Effector memory CD8-positive, alpha-beta T cell (primary cell): Measurements from ENCODE around the gene STARD5.

Experiments used
- ATAC-seq: fragments of 150-1000 bp; cut with Tn5 transposase; replicated peaks from 2 replicates; pipeline ENCODE4 v1.10.0; 2021; ENCODE audit warnings: mild to moderate bottlenecking, moderate library complexity
- DNase-seq, 3 experiments: peaks; one replicate each; pipeline ENCODE4 v3.0.0; 2021
- H3K27ac Mint-ChIP-seq, 2 donors: one replicate each; pipeline ENCODE4 v1.8.0; 2022; ENCODE audit warnings: mild to moderate bottlenecking in 2 of 2, mixed read lengths in 2 of 2, moderate library complexity in 2 of 2
- H3K27me3 Mint-ChIP-seq, 2 donors: one replicate each; pipeline ENCODE4 v1.8.0; 2022; ENCODE audit warnings: mixed read lengths in 2 of 2
- H3K36me3 Mint-ChIP-seq: one replicate; pipeline ENCODE4 v1.8.0; 2022; ENCODE audit warnings: mild to moderate bottlenecking, moderate library complexity, mixed read lengths; ENCODE audit not compliant: insufficient read depth
- H3K4me1 Mint-ChIP-seq, 2 donors: one replicate each; pipeline ENCODE4 v1.8.0; 2022; ENCODE audit warnings: low read depth in 2 of 2, mixed read lengths in 2 of 2
- H3K4me3 Mint-ChIP-seq, 2 donors: one replicate each; pipeline ENCODE4 v1.8.0; 2022; ENCODE audit warnings: mild to moderate bottlenecking in 2 of 2, mixed read lengths in 2 of 2, moderate library complexity in 2 of 2
- H3K9me3 Mint-ChIP-seq, 2 donors: one replicate each; pipeline ENCODE4 v1.8.0; 2022; ENCODE audit warnings: mixed read lengths in 2 of 2

The STARD5 gene

DNA sequence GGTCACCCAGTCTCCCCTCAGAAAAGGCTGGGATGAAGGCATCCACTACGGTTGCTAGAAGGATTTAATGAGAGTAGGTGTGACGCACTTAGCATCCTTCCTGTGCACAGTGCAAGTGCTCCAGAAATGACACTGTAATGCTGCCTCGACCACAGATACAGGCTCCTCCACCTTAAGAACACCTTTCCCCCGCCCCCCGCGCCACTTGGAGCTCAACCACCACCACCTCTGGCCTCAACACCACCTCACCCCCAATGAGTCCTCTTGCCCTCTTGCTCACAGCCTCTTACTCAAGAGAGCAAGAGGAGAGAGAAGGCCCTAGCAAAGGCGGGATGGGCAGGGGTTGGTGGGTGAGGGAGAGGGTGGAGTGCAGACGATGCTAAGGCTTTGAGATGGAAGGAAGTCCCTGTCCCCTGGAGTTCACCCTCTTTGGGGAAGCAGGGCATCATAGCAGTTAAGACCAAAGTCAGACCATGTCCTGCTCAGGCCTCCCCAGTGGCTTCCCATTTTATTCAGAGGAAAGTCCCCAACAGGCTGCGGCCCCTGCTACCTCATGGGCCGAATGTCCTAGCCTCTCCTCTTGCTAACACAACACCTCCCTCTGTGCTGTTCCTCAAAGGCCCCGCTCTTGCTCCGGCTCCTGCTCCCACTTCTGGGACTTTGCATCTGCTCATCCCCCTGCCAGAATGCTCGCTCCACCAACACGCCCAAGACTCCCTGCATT is 8.3 kb downstream of the STARD5 start:
- Mint-ChIP-seq H3K27me3 (no peaks in the 10 kb centered on the region), H3K9me3 (no peaks in the 10 kb centered on the region), H3K4me1 (peaks cover 40 to 49% of the 10 kb centered on the region in 2 donors), H3K27ac (peak overlapping the region; percentile 78 to 88), H3K36me3 (peaks cover 26% of the 10 kb centered on the region), H3K4me3 (peak overlapping the region; percentile 1 to 49)
- DNase-seq, result peak; percentile 40 to 47 (median 42)
- ATAC-seq, result peak; percentile 90

DNA sequence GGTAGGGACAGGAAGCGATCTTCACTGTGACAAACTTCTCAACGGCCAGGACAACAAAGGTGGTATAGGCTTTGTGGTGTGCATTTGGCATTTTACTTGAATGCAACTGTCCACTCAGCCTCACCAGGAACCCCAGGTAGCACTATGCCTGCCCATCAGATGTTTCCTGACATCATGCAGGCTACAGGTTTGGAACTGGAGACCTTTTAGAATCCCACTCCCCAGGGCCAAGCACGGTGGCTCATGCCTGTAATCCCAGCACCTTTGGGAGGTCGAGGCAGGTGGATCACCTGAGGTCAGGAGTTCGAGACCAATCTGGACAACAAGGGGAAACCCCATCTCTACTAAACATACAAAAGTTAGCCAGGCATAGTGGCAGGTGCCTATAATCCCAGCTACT is 9.6 kb downstream of the STARD5 start:
- DNase-seq (no peak), ATAC-seq (no peak)
- Mint-ChIP-seq H3K36me3 (peaks cover 26% of the 10 kb centered on the region), H3K4me1 (peaks cover 45 to 60% of the 10 kb centered on the region in 2 donors), H3K9me3 (no peaks in the 10 kb centered on the region), H3K27ac (peak overlapping the region; percentile 78 to 88), H3K27me3 (no peaks in the 10 kb centered on the region), H3K4me3 (no peak overlapping the region)

DNA sequence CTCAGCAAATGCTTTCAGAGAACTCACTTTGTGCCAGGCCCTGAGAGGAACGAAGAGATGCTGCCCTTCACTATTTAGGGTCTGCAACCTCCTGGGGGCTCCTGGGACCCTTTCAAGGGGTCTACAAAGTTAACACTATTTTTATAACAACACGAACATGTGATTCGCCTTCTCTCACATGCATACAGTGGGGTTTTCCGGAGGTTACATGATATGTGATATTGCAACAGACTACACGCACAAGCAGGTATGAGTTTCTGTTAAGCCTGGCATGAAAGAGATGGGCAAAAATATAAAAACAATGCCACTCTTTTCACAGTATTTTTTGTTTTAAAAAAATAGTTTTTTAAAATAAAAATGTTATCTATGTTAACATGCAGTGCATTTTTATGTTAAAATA is 10.3 kb downstream of the STARD5 start:
- DNase-seq, result no peak
- H3K4me1 Mint-ChIP-seq, result peaks cover 49 to 64% of the 10 kb centered on the region in 2 donors
- H3K36me3 Mint-ChIP-seq, result peaks cover 33% of the 10 kb centered on the region
- no peak overlapping the region for H3K4me3 Mint-ChIP-seq
- H3K9me3 Mint-ChIP-seq, result no peaks in the 10 kb centered on the region
- H3K27me3 Mint-ChIP-seq, result no peaks in the 10 kb centered on the region
- H3K27ac Mint-ChIP-seq, result peak overlapping the region; percentile 78 to 88
- ATAC-seq, result no peak

DNA sequence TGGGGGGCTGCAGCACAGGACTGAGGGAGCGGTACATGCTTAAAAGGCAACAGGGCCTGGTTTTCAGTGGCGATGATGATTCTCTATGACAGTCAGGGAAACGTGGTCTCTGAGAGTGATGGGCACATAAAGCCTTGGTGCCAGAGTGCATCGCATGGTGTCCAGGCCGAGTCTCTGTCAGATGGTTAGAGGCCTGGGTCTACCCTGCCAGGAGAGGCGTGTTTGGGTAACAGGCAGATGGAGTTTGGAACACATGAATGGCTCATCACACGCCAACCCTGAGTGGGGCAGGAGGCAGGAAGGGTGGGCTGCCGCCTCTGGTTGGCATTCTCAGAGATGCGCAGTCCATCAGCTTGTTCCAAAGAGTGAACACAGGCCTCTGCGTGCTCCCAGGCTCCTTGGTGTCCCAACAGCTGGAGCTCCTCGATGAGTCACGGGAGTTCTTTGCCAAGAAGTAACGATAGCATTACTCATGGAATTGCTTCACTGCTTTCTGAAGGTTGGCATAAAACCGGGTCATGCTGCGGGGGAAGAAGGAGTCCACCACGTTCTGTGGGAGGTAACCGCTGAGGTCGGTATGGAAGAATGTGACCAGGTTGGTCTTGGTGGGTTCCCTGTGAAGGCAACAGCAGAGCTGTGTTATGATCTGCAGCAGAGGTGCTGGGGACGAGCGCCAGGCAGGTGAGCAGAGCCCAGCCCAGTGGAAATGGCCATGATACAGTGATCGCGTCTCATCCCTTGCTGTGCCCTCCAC is 11.0 kb downstream of the STARD5 start:
- Mint-ChIP-seq H3K4me3 (no peak overlapping the region), H3K4me1 (peaks cover 53 to 64% of the 10 kb centered on the region in 2 donors), H3K36me3 (peaks cover 40% of the 10 kb centered on the region), H3K9me3 (no peaks in the 10 kb centered on the region), H3K27me3 (no peaks in the 10 kb centered on the region), H3K27ac (peak overlapping the region; percentile 78 to 88)
- ATAC-seq, result no peak
- DNase-seq, result no peak

DNA sequence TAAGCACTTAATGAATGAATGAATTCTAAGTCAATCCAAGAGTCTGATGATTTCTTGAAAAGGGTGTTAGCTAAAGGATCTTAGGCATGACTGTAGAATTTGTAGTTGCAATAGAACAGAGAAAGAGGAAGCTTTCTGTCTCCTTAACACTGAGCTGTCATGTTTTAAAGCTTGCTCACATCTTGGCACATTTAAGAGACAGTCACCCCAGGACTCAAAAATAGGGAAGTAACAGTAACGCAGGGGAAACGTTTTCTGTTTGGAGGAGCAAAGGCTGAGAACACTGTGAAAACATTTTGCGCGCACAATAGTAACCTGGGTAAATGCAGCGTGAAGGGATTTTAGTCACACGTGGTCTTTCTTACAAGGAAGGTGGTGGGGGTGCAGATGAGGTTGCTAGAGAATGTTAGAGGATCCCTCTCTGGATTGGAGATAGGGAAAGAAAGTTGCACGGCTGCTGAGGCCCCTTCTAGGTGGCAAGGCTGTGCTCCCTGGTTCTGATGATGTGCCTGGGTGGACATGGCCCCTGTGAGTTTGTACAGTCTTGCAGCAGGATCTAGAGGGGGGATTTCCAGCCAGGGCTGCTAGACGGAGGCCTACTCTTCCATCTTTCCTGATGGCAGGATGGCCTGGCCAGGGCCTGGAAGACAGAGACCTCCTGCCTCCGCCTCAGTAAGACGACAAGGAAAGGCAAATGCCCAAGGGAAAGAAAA is 12.0 kb downstream of the STARD5 start:
- no peaks in the 10 kb centered on the region for H3K9me3 Mint-ChIP-seq
- no peak for DNase-seq
- ATAC-seq, result no peak
- no peak overlapping the region for H3K4me3 Mint-ChIP-seq
- peak overlapping the region; percentile 78 to 88 for H3K27ac Mint-ChIP-seq
- peaks cover 56 to 65% of the 10 kb centered on the region in 2 donors for H3K4me1 Mint-ChIP-seq
- H3K36me3 Mint-ChIP-seq, result peaks cover 51% of the 10 kb centered on the region
- no peaks in the 10 kb centered on the region for H3K27me3 Mint-ChIP-seq

DNA sequence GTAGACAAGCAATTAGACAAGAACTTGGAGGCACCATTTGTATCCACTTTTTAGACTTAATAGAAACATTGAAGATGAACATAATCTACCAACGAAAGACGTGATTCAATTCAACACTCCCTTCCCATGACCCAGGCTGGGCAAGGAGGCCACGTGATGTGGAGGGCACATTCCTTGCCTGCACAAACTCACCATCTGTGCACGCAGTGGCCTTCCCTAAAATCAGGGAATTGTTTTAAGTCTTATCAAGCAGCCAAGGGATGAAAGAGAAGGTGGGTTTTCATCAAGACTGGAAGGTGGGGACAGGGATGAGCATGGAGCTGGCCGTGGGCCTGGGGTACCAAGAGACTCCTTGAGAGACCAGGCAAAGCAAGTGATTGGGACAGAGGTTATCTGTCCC is 13.5 kb downstream of the STARD5 start:
- H3K36me3 Mint-ChIP-seq, result peaks cover 58% of the 10 kb centered on the region
- ATAC-seq (no peak), DNase-seq (no peak)
- no peaks in the 10 kb centered on the region for H3K27me3 Mint-ChIP-seq
- H3K27ac Mint-ChIP-seq, result peak overlapping the region; percentile 73 to 88
- no peak overlapping the region for H3K4me3 Mint-ChIP-seq
- H3K4me1 Mint-ChIP-seq, result peaks cover 54 to 64% of the 10 kb centered on the region in 2 donors
- no peaks in the 10 kb centered on the region for H3K9me3 Mint-ChIP-seq

DNA sequence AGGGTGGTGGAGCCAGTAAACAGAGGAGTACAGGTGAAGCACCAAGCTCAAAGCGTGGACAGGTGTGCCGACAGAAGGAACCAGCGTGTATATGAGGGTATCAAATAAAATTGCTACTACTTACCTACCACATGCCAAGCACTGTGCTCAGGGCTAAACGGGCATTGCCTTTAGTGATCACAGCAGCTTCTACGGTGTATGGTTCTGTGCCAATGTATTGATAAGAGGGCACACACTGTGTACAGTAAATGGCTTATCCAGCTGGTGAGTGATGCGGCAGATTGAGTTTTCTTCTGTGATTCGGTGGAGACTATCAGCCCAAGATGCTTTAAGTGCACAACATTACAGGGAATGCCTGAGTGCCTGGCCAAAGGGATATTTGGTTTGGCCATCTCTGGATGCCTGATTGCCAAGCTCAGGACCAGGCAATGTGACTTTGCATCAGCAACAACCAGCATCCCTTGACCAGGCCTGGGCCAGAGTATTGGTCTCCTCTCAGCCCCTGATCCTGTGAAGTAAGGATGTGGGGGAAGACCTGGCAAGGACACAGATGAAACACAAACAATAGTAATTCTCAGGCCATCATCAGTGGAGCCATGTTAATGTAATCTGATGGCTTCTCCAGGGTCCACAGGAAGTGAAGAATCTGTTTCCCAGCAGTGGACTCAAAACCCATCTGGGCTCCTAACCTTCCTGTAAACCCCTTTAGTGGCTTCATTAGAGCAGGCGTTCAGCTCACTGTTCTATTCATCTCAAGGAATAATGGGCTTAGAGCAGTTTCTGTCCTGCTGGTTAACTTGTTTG is 14.1 kb downstream of the STARD5 start:
- Mint-ChIP-seq H3K27me3 (no peaks in the 10 kb centered on the region), H3K27ac (peak overlapping the region; percentile 73 to 88), H3K4me1 (peaks cover 47 to 62% of the 10 kb centered on the region in 2 donors), H3K4me3 (no peak overlapping the region), H3K36me3 (peaks cover 64% of the 10 kb centered on the region), H3K9me3 (no peaks in the 10 kb centered on the region)
- DNase-seq (no peak), ATAC-seq (no peak)

DNA sequence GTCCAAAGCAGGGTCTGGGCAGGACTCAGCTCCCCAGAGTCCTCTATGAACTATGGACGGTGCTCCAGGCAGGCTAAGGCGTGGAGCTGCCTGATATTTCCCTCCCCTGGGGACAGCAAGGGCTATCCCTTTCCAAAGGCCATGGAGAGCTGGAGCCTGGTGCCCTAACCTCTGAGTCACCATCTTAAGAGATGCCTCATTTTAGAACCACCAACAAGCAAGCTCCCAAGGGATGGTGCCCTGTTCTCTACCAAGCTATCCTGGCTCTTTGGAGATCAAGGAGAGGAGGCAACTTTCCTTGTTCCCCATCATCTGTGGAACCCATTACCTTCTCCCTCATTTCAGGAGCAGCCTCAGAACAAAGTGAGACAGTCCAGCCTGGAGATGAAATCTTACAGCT is 15.7 kb downstream of the STARD5 start:
- Mint-ChIP-seq H3K27me3 (no peaks in the 10 kb centered on the region), H3K27ac (peak overlapping the region in 1 of 2 donors; percentile 26), H3K4me1 (peaks cover 59 to 74% of the 10 kb centered on the region in 2 donors), H3K9me3 (no peaks in the 10 kb centered on the region), H3K36me3 (peaks cover 80% of the 10 kb centered on the region), H3K4me3 (no peak overlapping the region)
- no peak for DNase-seq
- no peak for ATAC-seq

DNA sequence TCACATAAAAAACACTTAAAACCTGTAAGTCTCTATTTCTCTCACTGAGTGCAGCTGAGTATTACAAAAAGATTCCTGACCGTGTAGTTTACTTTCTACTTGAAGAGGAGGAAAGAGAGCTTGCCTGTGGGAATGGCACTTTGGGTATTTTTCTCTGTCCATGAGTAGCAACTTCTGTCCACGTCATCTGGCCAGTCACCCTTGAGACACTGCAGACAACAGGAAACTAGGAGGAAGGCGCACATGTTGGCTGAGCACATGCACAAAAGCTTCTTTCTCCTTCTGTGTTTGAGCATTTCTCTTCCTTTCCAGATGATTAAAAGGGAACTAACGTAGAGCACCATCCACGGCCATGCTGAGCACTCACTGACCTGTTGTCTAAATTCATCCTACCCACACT is 19.7 kb downstream of the STARD5 start:
- Mint-ChIP-seq H3K27ac (peak overlapping the region; percentile 95 to 99), H3K4me3 (peak overlapping the region; percentile 99 to 100), H3K9me3 (no peaks in the 10 kb centered on the region), H3K36me3 (peaks cover 100% of the 10 kb centered on the region), H3K27me3 (no peaks in the 10 kb centered on the region), H3K4me1 (peaks cover 67 to 74% of the 10 kb centered on the region in 2 donors)
- ATAC-seq (peak; percentile 11), DNase-seq (no peak)

DNA sequence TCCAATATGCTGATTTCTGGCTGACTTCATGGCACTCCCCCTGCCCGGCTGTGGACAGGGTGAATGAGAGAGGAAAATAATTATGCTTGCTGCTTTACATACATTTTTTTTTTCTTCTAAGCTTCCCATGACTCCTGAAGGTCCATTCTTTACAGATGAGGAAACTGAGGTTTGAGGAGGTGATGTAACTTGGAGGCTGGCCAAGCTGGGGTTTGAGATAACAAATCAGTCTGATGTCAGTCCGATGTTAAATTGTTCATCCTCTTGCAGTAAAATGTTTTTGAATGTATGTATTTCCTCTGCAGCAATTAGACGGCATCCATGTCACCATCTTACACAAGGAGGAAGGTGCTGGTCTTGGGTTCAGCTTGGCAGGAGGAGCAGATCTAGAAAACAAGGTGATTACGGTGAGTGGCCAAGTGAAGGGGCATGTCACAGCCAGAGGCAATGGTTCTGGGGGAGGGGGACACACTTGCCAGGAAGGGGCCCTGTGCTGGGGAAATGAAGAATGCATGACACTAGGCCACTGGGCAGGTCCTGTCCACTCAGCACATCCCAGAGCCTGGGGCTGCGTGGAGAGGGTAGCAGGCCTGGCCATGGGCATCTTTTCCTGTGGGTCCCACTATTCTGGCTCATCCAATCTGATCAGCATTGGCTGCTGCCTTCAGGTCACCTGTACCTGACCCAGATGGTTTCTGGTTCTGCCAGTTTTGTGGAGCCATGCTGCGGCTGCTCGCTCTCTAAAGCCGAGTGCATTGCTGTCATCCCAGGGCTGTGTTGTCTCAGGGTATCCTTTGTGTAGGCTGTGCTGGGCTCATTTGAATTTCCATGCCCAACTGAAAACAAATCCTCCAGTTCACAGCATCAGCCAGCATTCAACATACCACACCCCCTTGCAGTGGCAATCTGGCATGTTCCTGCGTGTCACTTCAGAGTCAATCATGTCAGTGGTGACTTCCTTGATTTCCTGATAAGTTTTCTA is 20.4 kb downstream of the STARD5 start:
- Mint-ChIP-seq H3K27ac (peak overlapping the region; percentile 95 to 99), H3K4me3 (peak overlapping the region; percentile 99 to 100), H3K4me1 (peaks cover 68 to 74% of the 10 kb centered on the region in 2 donors), H3K27me3 (no peaks in the 10 kb centered on the region), H3K9me3 (no peaks in the 10 kb centered on the region), H3K36me3 (peaks cover 98% of the 10 kb centered on the region)
- ATAC-seq, result peak; percentile 47
- DNase-seq, result no peak

DNA sequence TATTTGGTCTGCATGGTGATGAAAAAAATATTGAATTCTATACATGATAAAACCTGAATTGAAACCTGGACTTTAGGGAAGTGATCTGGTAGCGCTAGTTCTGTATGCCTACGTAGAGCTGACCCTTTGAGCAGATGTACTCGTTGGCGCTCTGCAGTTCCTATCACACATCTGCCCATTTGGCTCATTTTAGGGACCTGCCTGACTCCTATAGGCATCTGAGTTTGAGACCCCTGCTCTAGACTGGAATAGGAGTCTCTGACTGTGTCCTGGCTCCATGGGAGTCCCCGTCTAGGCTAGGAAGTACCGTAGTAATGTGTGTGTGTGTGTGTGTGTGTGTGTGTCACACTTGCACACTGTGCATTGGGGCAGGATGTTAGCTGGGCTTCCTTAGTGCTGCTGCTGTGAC is 21.2 kb downstream of the STARD5 start:
- Mint-ChIP-seq H3K27me3 (no peaks in the 10 kb centered on the region), H3K4me1 (peaks cover 73 to 80% of the 10 kb centered on the region in 2 donors), H3K4me3 (peak overlapping the region; percentile 99 to 100), H3K36me3 (peaks cover 94% of the 10 kb centered on the region), H3K27ac (peak overlapping the region; percentile 95 to 99), H3K9me3 (no peaks in the 10 kb centered on the region)
- no peak for DNase-seq
- ATAC-seq, result peak; percentile 44

DNA sequence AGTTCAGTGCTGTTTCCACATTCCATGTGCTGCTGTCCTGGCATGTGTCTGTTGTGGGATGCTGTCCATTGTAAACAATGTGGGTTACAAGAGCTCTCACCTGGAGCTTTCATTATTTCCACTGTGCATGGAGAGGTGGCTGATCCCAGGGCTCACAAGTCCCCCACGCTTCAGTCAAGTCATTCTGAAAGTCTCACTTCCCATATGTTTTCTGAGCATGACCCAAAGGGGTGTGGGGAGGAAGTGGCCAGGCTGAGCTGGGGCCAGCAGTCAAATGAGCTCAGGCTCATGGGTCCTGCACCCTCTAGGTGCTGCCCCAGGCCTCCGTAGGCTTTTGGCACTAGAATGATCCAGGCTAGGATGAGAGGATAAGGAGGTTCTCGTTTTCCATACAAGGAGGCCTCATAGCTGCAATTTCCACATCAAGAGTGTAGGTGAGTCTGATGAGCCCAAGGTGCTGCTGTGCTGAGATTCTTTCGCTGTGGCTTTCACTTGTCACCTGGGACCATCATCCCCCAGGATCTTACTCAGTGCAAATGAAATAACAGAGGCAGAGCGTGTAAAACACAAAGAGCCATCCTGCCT is 22.0 kb downstream of the STARD5 start:
- Mint-ChIP-seq H3K36me3 (peaks cover 94% of the 10 kb centered on the region), H3K27ac (peak overlapping the region; percentile 95 to 99), H3K27me3 (no peaks in the 10 kb centered on the region), H3K4me3 (peak overlapping the region; percentile 99 to 100), H3K4me1 (peaks cover 75 to 78% of the 10 kb centered on the region in 2 donors), H3K9me3 (no peaks in the 10 kb centered on the region)
- ATAC-seq, result peak; percentile 34
- DNase-seq, result no peak
